Measurements from ENCODE around the gene ASB9. TPM values are rescaled to one million over a fixed set of nuclear protein-coding genes. Genes with fewer than 3 reads are reported as not detected.

ASB9 gene
- total RNA-seq, 2 experiments from 2014 or later: 0.14 to 0.32 TPM

DNA sequence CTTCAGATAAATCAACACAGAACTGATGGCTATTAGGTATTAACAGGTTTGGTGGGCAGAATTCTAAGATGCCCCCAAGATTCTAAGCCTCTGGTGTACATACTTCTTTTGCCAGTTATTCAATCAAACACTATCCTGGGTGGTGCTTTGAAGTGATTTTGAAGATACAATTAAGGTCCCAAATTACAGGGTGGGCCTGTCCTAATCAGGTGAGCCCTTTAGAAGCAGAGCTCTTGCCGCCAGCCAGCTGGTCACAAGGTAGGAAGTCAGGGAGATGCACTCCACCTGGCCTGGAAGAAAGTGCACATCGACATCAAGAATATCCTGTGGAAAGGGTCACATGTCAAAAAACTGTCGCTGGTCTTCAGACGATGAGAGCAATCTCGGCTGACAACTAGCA is 29.5 kb downstream of the ASB9 start:
- ChIA-PET CTCF (no interaction called here), POLR2A (no interaction called here)
- H3K4me1 Mint-ChIP-seq: no peaks in the 10 kb centered on the region
- H3K36me3 Mint-ChIP-seq (ENCODE audit: low read depth): no peaks in the 10 kb centered on the region
- ATAC-seq: no peak
- DNase-seq: no peak
- no peaks in the 10 kb centered on the region for H3K9me3 Mint-ChIP-seq (ENCODE audit: low read depth)
- intact Hi-C loops (cut with DNase I, micrococcal nuclease): loop anchor here in 1 of 2 experiments (10.0 kb wide), 1 partner anchor 86 kb away; no protein-coding TSS in a partner anchor
- H3K27ac Mint-ChIP-seq: no peak overlapping the region
- H3K27me3 Mint-ChIP-seq: peaks cover 5% of the 10 kb centered on the region
- no peak overlapping the region for H3K4me3 Mint-ChIP-seq

DNA sequence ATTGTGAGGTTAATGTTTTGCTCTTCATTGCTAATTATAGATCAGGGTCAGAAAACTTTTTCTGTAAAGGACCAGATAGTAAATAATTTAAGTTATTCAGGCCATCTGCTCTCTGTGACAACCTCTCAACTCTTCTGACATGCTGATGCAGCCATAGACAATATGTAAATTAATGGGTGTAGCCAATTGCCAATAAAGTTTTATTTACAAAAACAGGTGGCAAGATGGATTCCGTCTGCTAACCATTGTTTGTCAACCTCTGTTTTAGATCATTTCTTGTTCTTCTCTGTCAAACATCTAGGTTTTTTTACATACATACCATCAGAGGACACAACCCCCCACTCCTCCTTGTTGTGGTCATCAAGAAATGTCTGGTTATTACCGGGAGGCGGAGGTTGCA is 33.7 kb downstream of the ASB9 start:
- ATAC-seq (no peak), DNase-seq (no peak)
- H3K27me3 Mint-ChIP-seq: peaks cover 6% of the 10 kb centered on the region

DNA sequence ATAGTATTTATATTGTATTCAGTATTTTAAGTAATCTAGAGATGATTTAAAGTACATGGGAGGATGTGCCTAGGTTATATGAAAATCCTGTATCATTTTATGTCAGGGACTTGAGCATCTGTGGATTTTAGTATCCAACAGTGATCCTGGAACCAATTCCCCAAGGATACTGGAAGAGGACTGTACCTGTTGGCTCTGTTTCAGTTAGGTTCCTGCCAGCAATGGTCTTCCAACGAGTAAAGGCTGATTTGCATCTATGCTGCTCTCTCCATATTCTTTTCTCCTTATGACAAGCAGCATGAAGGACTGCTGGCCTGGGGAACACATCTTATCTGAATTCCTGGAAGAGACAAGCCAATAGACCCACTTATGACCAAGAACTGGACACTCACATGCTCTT is 34.9 kb downstream of the ASB9 start:
- peaks cover 6% of the 10 kb centered on the region for H3K27me3 Mint-ChIP-seq
- H3K36me3 Mint-ChIP-seq (ENCODE audit: low read depth): no peaks in the 10 kb centered on the region
- H3K9me3 Mint-ChIP-seq (ENCODE audit: low read depth): no peaks in the 10 kb centered on the region
- ChIA-PET POLR2A (no interaction called here), CTCF (no interaction called here)
- no peak overlapping the region for H3K4me3 Mint-ChIP-seq
- DNase-seq (no peak), ATAC-seq (no peak)
- no peaks in the 10 kb centered on the region for H3K4me1 Mint-ChIP-seq
- intact Hi-C loops (cut with DNase I, micrococcal nuclease): no loop called here
- H3K27ac Mint-ChIP-seq: no peak overlapping the region

More for the DNA sequence above, 33.7 kb downstream of the ASB9 start:
- intact Hi-C loops (cut with DNase I, micrococcal nuclease): no loop called here
- Mint-ChIP-seq H3K4me3 (no peak overlapping the region), H3K36me3 (ENCODE audit: low read depth) (no peaks in the 10 kb centered on the region), H3K9me3 (ENCODE audit: low read depth) (no peaks in the 10 kb centered on the region), H3K27ac (no peak overlapping the region), H3K4me1 (no peaks in the 10 kb centered on the region)
- ChIA-PET POLR2A (no interaction called here), CTCF (no interaction called here)

DNA sequence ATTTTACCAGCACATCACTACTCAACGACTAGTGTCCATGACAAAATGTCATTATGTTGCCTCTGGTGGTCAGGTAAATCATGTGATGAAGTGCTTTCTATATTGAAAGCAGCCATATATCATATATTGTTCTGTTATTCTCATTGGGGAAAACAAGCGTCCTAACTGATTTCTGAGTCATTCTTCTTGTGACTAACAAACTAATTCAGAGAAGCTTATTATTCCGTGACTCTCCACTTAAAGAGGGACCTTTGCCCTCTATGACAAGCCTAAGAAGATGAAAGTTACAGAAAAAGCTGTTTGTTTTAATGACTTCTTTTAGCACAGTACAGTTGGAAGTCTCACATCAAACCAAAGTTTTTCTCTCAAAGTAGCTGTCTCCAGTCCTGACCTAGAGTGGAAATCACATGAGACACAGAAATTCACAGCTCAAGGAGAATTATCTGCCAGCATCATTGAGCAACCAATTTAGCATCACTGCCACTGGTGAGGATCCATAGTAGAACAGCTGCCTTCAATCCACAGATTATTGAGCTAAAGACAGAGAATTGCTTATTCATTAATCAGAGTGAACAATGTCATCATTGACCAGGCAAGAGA is 36.4 kb downstream of the ASB9 start:
- POLR2A ChIA-PET: no interaction called here
- no peaks in the 10 kb centered on the region for H3K4me1 Mint-ChIP-seq
- no peak overlapping the region for H3K4me3 Mint-ChIP-seq
- CTCF ChIA-PET: interaction anchor here (1.3 kb wide), 1 partner anchor 9 kb away, joined by 4 read pairs; no protein-coding TSS in a partner anchor
- no peaks in the 10 kb centered on the region for H3K9me3 Mint-ChIP-seq (ENCODE audit: low read depth)
- no peak overlapping the region for H3K27ac Mint-ChIP-seq
- no peak for DNase-seq
- H3K27me3 Mint-ChIP-seq: peaks cover 6% of the 10 kb centered on the region
- intact Hi-C loops (cut with DNase I, micrococcal nuclease): no loop called here
- ATAC-seq: no peak
- no peaks in the 10 kb centered on the region for H3K36me3 Mint-ChIP-seq (ENCODE audit: low read depth)

DNA sequence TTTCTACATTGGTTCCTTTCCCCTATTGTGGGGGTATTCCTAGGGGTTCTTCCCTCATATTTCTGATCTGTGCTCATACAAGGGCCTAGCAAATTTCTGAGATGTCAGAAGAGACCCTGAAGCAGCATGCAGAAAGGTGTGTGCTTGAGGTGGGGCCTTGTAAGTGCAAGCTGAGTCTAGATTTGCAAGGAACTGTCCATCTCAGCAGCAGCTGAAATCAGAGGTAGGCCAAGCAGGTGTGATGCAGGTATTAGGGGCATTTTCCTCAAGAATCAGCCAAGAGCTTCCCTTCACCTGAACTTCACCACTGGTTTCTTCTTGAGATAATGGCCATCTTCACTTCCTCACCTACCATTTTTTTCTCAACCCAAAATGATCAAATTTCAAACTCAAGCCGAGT is 45.1 kb downstream of the ASB9 start:
- Mint-ChIP-seq H3K36me3 (ENCODE audit: low read depth) (no peaks in the 10 kb centered on the region), H3K4me1 (no peaks in the 10 kb centered on the region), H3K27ac (no peak overlapping the region), H3K4me3 (no peak overlapping the region), H3K9me3 (ENCODE audit: low read depth) (no peaks in the 10 kb centered on the region), H3K27me3 (peaks cover 3% of the 10 kb centered on the region)
- no peak for ATAC-seq
- CTCF ChIA-PET: no interaction called here
- POLR2A ChIA-PET: no interaction called here
- intact Hi-C loops (cut with DNase I, micrococcal nuclease): no loop called here
- DNase-seq: no peak

DNA sequence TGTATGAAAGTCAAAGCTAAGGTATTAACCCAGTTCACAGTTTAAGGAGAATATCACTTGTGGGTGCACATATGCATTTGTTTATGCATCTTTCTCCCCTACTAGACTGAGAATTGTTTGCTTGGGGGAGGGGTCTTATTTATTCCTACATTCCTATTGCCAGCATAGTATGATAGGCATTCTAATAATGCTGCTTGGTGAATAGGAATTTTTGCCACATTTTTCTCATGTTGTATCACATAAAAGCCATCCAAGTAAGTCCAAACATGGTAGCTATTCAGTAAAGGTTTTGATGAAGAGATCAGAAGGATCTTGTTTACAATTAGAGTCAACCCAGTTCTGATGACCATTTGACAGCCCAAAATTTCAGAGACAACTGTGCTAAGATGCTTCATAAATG is 48.6 kb downstream of the ASB9 start:
- ChIA-PET CTCF (no interaction called here), POLR2A (no interaction called here)
- intact Hi-C loops (cut with DNase I, micrococcal nuclease): no loop called here
- no peaks in the 10 kb centered on the region for H3K9me3 Mint-ChIP-seq (ENCODE audit: low read depth)
- H3K36me3 Mint-ChIP-seq (ENCODE audit: low read depth): no peaks in the 10 kb centered on the region
- H3K4me3 Mint-ChIP-seq: no peak overlapping the region
- ATAC-seq (no peak), DNase-seq (no peak)
- peaks cover 5% of the 10 kb centered on the region for H3K27me3 Mint-ChIP-seq
- H3K27ac Mint-ChIP-seq: no peak overlapping the region
- no peaks in the 10 kb centered on the region for H3K4me1 Mint-ChIP-seq

DNA sequence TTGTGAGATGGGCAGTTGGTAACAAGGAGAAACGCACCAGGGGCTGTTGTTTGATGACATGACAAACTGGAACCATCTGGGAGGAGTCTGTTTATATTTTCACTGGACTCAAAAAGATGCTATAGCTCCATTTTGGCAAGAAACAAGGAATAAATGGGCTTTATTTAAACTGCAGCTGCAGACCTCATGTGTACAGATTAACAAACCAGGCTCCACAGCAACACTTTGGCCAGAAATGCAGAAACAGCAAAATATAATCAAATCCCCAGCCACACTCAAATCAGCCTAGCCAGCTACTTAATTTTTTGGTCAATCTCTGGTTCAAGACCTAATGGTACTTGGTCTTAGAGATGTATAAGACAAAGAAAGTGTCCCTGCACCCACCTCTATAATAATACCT is 52.7 kb downstream of the ASB9 start:
- ATAC-seq (no peak), DNase-seq (no peak)
- Mint-ChIP-seq H3K27ac (no peak overlapping the region), H3K4me1 (no peaks in the 10 kb centered on the region), H3K36me3 (ENCODE audit: low read depth) (no peaks in the 10 kb centered on the region), H3K27me3 (peaks cover 15% of the 10 kb centered on the region), H3K4me3 (no peak overlapping the region), H3K9me3 (ENCODE audit: low read depth) (no peaks in the 10 kb centered on the region)
- intact Hi-C loops (cut with DNase I, micrococcal nuclease): no loop called here
- POLR2A ChIA-PET: no interaction called here
- CTCF ChIA-PET: no interaction called here

DNA sequence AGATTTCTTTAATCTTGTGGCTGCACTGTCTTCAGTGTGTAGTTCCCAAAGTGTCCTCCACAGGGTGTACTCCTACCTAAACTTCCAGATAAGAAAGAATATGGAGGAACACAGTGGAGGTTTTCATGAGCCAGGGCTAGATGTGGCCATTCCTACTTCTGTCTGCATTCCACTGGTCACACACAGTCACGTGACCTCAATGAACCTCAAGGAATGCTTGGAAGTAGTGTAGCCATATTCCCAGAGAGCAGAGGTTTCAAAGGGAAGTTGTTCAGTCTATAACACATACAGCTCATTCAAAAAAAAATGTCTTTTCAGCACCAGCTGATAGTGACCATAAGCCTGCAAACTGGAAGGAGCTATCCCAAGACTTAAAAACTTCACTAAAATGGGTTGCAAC is 53.6 kb downstream of the ASB9 start:
- Mint-ChIP-seq H3K4me1 (no peaks in the 10 kb centered on the region), H3K4me3 (no peak overlapping the region), H3K27ac (no peak overlapping the region), H3K36me3 (ENCODE audit: low read depth) (no peaks in the 10 kb centered on the region), H3K27me3 (peaks cover 15% of the 10 kb centered on the region), H3K9me3 (ENCODE audit: low read depth) (no peaks in the 10 kb centered on the region)
- ChIA-PET POLR2A (no interaction called here), CTCF (no interaction called here)
- no peak for ATAC-seq
- no peak for DNase-seq
- intact Hi-C loops (cut with DNase I, micrococcal nuclease): no loop called here

DNA sequence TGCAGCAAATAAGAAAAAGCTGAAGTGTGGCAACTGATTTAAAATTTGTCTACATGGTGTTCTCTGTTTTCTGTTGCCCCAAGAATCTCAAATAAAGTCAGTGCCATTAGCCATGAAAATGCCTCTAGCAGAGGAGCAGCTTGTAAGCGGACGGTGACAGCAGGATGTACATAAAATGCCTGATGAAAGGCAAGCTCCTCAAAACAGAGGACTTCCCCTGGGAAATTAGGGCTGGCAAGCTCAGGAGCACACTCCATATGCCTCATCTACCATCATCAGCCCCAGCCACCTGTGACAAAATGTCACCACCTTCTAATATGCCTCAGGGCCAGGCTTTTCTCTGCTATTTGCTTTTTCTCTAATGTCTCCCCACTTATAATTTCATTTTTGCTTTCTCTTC is 54.5 kb downstream of the ASB9 start:
- no peak for DNase-seq
- ChIA-PET POLR2A (no interaction called here), CTCF (no interaction called here)
- Mint-ChIP-seq H3K4me1 (no peaks in the 10 kb centered on the region), H3K27ac (no peak overlapping the region), H3K36me3 (ENCODE audit: low read depth) (no peaks in the 10 kb centered on the region), H3K9me3 (ENCODE audit: low read depth) (no peaks in the 10 kb centered on the region), H3K27me3 (peaks cover 12% of the 10 kb centered on the region), H3K4me3 (no peak overlapping the region)
- no peak for ATAC-seq
- intact Hi-C loops (cut with DNase I, micrococcal nuclease): no loop called here

DNA sequence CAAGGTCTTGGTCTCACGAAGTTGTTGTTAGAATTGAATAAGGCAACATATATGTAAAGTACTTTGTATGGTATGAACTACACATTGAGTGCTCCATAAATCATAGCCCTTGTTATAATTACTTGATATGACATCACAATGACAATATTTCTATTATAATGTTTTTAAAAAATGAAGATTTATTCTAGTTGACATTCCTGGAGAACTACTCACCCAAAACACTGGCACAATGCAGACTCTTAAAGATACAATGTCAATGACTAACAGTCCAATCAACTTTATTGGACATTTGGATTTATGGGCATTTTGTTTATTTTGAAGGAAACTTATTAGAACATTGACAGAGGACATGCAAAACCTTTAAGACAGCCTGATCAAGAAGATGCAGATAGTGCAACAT is 55.3 kb downstream of the ASB9 start:
- H3K36me3 Mint-ChIP-seq (ENCODE audit: low read depth): no peaks in the 10 kb centered on the region
- H3K27me3 Mint-ChIP-seq: peaks cover 12% of the 10 kb centered on the region
- no peaks in the 10 kb centered on the region for H3K9me3 Mint-ChIP-seq (ENCODE audit: low read depth)
- DNase-seq: no peak
- H3K4me3 Mint-ChIP-seq: no peak overlapping the region
- intact Hi-C loops (cut with DNase I, micrococcal nuclease): no loop called here
- H3K4me1 Mint-ChIP-seq: no peaks in the 10 kb centered on the region
- ChIA-PET POLR2A (no interaction called here), CTCF (interaction anchor here (0.6 kb wide), 1 partner anchor 57 kb away, joined by 3 read pairs; no protein-coding TSS in a partner anchor)
- no peak overlapping the region for H3K27ac Mint-ChIP-seq
- no peak for ATAC-seq

DNA sequence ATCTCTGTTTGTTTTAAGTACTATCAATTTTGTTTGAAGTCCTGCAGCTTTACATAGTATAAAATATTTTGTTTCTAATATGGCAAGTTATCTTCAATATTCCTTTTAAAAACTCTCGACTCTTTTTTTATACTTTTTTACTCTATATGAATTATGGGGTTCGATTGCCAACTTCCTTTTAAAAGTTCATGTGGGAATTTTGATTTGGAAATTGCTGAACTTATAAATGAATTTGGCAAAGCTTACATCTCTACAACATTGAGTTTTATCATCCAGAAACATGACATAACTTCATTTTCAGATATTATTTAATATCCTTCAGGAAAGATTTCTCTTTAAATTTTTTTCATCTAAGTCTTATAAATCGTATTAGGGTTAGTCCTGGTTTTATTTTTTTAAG is 60.8 kb downstream of the ASB9 start:
- Mint-ChIP-seq H3K4me1 (peaks cover 22% of the 10 kb centered on the region), H3K36me3 (ENCODE audit: low read depth) (no peaks in the 10 kb centered on the region), H3K27ac (no peak overlapping the region), H3K4me3 (no peak overlapping the region), H3K27me3 (peaks cover 6% of the 10 kb centered on the region), H3K9me3 (ENCODE audit: low read depth) (no peaks in the 10 kb centered on the region)
- intact Hi-C loops (cut with DNase I, micrococcal nuclease): loop anchor here in 1 of 2 experiments (10.0 kb wide), 1 partner anchor 174 kb away; no protein-coding TSS in a partner anchor
- CTCF ChIA-PET: no interaction called here
- ATAC-seq (no peak), DNase-seq (no peak)
- POLR2A ChIA-PET: no interaction called here

DNA sequence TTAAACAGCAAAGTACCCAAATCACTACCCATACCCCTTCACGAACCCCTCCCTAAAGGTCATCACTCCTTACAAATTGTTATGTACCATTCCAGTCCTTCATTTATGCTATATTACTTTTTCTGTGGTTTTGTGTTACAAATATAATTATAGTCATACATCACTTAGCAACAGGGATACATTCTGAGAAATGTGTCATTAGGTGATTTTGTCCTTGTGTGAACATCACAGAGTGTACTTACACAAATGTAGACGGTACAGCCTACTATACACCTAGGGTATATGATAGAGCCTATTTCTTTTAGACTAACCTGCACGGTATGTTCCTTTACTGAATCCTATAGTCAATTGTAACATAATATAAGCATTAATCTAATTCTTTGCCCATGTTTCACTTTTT is 61.9 kb downstream of the ASB9 start:
- no peak overlapping the region for H3K27ac Mint-ChIP-seq
- no peak for DNase-seq
- no peaks in the 10 kb centered on the region for H3K36me3 Mint-ChIP-seq (ENCODE audit: low read depth)
- H3K4me3 Mint-ChIP-seq: no peak overlapping the region
- intact Hi-C loops (cut with DNase I, micrococcal nuclease): loop anchor here in 1 of 2 experiments (10.0 kb wide), 1 partner anchor 173 kb away; no protein-coding TSS in a partner anchor
- H3K27me3 Mint-ChIP-seq: peaks cover 6% of the 10 kb centered on the region
- no peaks in the 10 kb centered on the region for H3K9me3 Mint-ChIP-seq (ENCODE audit: low read depth)
- POLR2A ChIA-PET: no interaction called here
- CTCF ChIA-PET: no interaction called here
- peaks cover 32% of the 10 kb centered on the region for H3K4me1 Mint-ChIP-seq
- ATAC-seq: peak; percentile 21

DNA sequence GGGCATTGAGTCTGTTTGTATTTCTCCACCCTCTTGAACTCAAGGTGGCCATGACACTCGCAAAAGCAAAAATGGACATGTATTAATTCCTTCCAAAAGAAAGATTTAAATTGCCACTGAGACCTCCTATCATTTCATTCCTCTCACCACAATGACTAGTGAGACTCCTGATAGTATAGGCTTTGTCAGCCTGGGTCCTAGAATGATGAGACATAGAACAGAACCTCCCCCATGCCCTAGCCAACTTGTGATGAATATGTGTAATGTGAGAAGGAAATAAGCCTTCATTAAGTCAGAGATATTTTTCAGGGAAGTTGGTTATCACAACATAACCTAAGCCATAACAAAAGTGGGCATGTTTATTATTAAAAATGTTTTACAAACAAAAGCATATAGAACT is 62.5 kb downstream of the ASB9 start:
- ChIA-PET POLR2A (no interaction called here), CTCF (no interaction called here)
- intact Hi-C loops (cut with DNase I, micrococcal nuclease): loop anchor here in 1 of 2 experiments (10.0 kb wide), 1 partner anchor 173 kb away; no protein-coding TSS in a partner anchor
- H3K4me1 Mint-ChIP-seq: peaks cover 36% of the 10 kb centered on the region
- DNase-seq: peak; percentile 4
- H3K36me3 Mint-ChIP-seq (ENCODE audit: low read depth): no peaks in the 10 kb centered on the region
- peaks cover 4% of the 10 kb centered on the region for H3K27me3 Mint-ChIP-seq
- H3K9me3 Mint-ChIP-seq (ENCODE audit: low read depth): no peaks in the 10 kb centered on the region
- no peak overlapping the region for H3K4me3 Mint-ChIP-seq
- ATAC-seq: peak; percentile 48
- H3K27ac Mint-ChIP-seq: no peak overlapping the region

Measured in activated CD4-positive, alpha-beta T cell treated with anti-CD3 and anti-CD28 coated beads for 36 hours (primary cell).